T-helper 22 cell (primary cell): ENCODE data around the gene CSPG4.
"Not testable (repeated sequence)": the region's sequence is repeated elsewhere in the genome, so short reads cannot be mapped to it uniquely, and the experiment has no call there.

Source experiments
- DNase-seq: peaks from one replicate; pipeline ENCODE4 v3.0.0-alpha.2; 2020; ENCODE audit warnings: low read depth

The CSPG4 gene

GRCh38 chr15:75712668-75713337 lies at the start of gene CSPG4:
CSPG4 (minus strand) TSS chr15:75712848; CDS start chr15:75712755, 93 bp downstream.
- DNase-seq, result no peak

DNA sequence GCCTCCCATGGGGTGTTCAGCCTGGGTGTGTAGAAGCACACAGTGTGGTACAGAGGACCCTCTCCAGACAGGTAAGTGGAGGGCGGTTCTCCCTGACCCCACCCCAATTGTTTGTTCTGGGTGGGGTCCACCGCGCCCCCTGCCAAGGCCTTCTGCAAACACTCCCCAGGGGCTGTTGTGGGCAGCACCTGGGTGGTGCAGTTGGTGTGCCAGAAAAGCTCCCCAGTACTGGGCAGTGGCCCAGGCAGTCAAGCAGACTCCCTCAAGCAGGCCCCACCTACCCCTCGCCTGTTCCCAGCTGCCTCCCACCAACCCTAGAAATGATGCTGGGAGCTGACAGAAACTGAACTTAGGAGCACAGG lies 49.7 kb upstream of the CSPG4 start:
- not testable (repeated sequence) for DNase-seq

- no peak for DNase-seq
Measured at GRCh38 chr15:75761446-75762356, 49.1 kb upstream of the CSPG4 start.

DNA sequence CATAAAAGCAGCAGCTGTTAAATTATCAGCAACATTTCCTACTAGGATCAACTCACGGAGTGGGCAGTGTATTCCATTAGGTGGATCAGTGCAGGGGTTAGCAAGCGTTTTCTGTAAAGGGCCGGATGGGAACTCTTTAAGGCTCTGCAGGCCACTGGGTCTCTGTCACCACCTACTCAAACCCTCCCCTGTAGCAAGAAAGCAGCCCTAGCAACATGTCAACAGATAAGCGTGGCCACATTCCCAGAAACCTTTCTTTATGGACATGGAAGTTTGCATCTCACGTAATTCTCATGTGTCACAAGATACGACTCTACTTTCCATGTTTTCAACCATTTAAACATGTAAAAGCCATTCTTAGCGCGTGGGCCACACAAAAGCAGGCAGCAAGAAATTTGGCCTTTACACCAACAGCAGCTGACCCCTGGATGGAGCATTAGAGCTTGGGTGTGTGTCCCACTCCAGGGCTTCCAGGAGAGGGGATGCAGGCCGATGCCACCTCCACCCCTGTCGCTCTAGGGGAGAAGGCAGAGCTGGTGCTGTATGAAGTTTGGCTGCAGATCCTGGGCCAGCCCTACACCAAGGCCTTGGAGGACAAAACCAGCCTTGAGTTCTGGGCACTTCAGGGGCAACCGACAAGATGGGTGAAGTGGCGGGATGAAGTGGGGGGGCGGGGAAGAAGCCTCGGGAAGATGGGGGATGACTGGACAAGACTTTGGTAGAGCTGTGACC lies 48.2 kb upstream of the CSPG4 start:
- no peak for DNase-seq

- not testable (repeated sequence) for DNase-seq
Measured at GRCh38 chr15:75760131-75760520, 47.5 kb upstream of the CSPG4 start.

GRCh38 chr15:75759416-75760130 lies 46.9 kb upstream of the CSPG4 start:
- DNase-seq, result no peak

DNA sequence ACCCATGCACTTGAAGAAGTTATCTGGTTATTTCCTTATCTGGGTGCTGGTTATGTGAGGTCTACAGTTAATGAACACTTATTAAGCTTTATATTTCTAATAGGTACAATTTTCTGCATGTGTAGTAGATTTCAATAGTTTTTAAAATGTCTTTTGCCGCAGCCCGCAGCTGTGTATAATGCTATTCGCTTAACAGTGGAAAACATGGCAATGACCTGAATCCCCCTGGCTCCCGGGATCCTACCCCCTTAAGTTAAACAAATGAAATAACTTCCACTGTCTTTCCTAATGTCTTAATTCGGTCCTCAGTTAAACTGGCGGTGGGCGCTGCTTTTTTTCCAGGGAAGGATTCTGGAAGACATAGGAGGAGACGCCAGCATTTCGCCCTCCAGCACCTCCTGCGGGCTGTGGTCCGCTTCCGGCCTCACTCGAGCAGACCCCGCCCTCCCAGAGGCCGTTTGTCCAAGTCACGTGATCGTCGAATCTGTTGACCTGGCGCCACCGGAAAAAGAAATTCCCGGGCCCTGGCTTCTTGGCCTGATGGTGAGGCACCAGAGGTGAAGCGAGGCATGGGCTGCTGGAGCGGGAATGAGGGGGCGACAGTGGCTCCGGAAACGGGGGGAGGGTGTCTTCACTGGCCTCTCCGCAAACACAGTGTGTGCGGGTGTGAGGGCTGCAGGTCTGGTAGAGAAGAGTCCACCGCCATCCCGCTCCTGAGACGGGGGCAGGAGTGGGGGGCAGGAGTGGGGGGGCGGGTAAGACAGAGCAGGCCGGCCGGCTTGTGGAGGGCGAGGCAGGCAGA lies 45.6 kb upstream of the CSPG4 start:
- DNase-seq, result peak; percentile 37

DNA sequence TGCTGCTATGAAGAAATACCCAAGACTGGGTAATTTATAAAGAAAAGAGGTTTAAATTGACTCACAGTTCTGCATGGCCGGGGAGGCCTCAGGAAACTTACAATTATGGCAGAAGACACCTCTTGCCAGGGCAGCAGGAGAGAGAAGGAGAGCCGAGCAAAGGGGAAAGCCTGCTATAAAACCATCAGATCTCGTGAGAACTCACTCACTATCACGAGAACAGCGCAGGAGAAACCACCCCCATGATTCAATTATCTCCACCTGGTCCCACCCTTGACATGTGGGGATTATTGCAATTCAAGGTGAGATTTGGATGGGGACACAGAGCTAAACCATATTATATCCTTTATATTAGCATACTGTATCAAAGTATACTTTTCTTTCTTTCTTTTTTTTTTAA lies 42.2 kb upstream of the CSPG4 start:
- not testable (repeated sequence) for DNase-seq

DNA sequence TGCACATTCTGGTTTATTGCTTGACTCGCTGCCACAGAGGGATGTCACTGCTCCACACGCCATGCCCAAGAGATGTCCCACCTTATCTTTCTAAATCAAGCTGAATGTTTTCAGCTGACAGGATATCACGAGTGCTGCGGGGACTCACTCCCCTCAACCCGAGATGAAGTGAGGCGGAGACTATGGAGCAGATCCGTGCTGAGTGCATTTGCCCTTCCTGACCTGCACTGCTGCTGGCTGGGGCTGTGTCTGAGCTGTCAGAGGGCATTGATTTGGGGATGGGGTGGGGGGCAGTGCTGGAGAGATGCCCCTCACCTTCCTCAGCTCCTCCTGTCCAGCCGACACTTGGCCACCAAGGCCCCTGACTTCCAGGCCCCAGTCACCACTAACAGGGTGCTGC lies 40.5 kb upstream of the CSPG4 start:
- DNase-seq, result no peak

GRCh38 chr15:75751891-75752290 lies 39.2 kb upstream of the CSPG4 start:
- DNase-seq, result no peak

DNA sequence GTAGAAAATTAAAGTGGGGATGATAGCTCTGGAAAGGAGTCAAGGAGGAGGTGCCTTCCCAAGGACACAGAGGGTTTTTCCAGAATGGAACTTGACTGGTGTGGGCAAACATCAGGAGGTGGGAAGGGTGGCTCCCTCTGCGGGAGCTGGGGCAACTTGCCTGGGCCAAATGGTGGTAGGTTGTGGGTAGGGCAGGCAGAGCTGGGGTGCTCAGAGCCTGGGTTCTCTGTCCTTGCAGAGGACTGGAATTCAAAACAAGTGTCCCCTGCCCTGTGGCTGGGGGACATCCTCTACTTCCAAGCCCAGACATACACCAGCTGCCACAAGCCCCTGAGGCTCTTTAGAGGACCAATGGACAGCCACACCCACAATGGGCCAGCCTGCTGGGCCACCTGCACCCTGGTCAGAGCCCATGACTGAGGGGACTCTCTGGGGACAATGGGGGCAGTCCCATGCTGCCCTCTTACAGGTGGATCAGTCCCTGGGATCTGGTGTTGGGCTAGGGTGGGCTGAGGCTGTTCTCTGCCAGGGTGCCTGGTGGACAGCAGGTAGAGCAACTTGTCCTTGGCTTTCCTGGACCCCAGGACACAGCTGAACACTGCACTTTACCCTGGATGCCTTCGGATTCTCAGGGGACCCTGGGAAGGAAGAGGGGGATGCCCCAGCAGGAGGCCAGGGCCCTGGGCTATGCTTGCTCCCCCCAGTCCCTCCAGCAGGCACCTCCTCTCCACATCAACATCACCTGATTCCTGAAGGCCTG lies 38.6 kb upstream of the CSPG4 start:
- DNase-seq, result no peak

GRCh38 chr15:75750261-75751050 lies 37.8 kb upstream of the CSPG4 start:
- DNase-seq, result no peak

DNA sequence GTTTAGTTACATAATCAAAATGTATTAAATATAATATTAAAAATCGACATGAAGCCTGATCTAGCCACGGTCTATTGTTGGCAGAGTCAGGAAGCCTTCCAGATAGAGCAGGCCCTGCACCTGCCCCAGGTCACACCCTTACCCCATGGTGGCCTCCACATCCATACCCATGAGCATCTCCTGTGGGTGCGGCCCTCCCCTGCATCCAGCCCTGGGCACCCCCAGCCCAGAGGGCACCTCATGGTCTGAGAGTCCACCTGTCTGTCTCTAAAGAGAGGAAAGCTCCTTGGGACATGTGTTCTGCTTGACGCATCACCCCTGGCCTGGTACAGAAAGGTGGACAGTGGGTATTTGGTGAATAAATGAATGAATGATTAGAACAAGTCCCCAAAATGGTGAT lies 37.2 kb upstream of the CSPG4 start:
- DNase-seq, result no peak

DNA sequence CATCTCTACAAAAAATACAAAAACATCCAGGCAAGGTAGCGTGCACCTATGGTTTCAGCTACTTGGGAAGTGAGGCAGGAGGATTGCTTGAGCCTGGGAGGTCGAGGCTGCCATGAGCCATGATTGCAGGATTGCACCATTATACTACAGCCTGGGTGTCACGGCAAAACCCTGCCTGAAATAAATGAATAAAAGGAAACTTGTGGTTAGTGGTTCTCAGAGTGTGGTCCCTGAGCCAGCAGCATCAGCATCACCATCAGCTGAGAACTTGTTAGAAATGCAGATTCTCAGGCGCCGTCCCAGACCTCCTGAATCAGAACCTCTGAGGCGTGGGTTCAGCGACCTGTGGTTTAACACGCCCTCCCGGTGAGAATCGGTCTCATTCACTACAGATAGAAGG lies 36.2 kb upstream of the CSPG4 start:
- not testable (repeated sequence) for DNase-seq

DNA sequence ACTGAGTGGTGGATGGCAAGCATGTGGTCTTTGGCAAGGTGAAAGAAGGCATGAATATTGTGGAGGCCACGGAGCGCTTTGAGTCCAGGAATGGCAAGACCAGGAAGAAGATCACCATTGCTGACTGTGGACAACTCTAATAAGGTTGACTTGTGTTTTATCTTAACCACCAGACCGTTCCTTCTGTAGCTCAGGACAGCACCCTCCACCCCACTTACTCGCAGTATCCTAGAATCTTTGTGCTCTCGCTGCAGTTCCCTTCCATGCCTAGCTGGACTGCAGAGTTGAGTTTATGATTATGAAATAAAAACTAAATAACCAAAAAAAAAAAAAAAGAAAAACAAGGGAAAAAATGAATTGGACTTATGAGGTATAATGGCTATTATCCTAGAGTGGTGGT lies 34.5 kb upstream of the CSPG4 start:
- DNase-seq, result not testable (repeated sequence)

DNA sequence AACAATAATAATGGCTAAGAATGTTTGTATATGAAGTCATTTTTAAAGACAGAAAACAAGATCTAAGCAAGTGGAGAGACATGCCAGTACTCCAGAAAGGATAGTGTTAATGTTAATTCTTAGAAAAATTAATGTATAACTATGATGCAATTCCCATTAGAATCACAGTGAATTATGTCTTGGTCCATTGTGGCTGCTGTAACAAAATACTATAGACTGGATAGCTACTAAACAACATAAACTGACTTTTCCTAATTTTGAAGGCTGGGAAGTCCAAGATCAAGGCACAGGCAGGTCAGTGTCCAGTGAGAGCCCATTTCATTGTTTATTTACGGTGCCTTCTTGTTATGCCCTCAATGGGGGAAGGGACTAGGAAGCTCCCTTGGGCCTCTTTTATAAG lies 32.7 kb upstream of the CSPG4 start:
- no peak for DNase-seq

DNA sequence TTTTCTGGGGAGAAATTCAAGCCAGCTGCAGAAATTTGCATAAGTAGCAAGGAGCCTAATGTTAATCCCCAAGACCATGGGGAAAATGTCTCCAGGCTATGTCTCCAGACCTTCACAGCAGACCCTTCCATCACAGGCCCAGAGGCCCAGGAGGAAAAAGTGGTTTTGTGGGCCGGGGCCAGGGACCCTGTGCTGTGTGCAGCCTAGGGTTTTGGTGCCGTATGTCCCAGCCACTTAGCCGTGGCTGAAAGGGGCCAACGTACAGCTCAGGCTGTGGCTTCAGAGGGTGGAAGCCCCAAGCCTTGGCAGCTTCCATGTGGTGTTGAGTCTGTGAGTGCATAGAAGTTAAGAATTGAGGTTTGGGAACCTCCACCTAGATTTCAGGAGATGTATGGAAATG lies 29.7 kb upstream of the CSPG4 start:
- not testable (repeated sequence) for DNase-seq

GRCh38 chr15:75739791-75740190 lies 27.1 kb upstream of the CSPG4 start:
- DNase-seq, result no peak

GRCh38 chr15:75738647-75739325 lies 26.1 kb upstream of the CSPG4 start:
- DNase-seq, result peak; percentile 77
